HepG2 (cell line): ENCODE measurements around the gene DSE. TPM values are rescaled to one million over a fixed set of nuclear protein-coding genes. Genes with fewer than 3 reads are reported as not detected.

Experiments used
- ATAC-seq: fragments of 200-7000 bp; cut with Tn5 transposase; 3 replicates; pipeline ENCODE4 v1.9.1; 2020; ENCODE audit warnings: mild to moderate bottlenecking, moderate library complexity
- BruUV-seq: library from RNA; stranded (reverse); fragments of 400-500 nt; replicated peaks from 2 replicates; lab custom pipeline; 2021; lab: Mats Ljungman, UMichigan
- CTCF ChIA-PET: fragments of 300-600 bp; formaldehyde crosslinking; extraction: SDS; loops from one replicate; lab custom pipeline; 2021; ENCODE audit warnings: low total read pairs, inconsistent platforms, low intra/inter-chr PET ratio; lab: Yijun Ruan, JAX
- POLR2A ChIA-PET: fragments of 350-600 bp; sonication (Branson Sonifier 250); formaldehyde crosslinking; loops from one replicate; lab custom pipeline; 2020; ENCODE audit warnings: antibody characterized with exemption, inconsistent platforms; lab: Yijun Ruan, JAX
- DNase-seq: peaks from one replicate; pipeline ENCODE4 v3.0.0-alpha.2; 2015; ENCODE audit warnings: low spot score
- FAIRE-seq: peaks from 3 replicates; lab custom pipeline; 2011; peaks lifted over from hg19 to GRCh38; lab: Jason Lieb, UNC
- H2AFZ ChIP-seq: one replicate; pipeline ENCODE4 v1.6.1; 2011; ENCODE audit warnings: low read length, inconsistent platforms
- H3K27ac ChIP-seq: fragments of 300-600 bp; 3 replicates; pipeline ENCODE4 v1.8.0; 2011; ENCODE audit warnings: mixed run types, mild to moderate bottlenecking, mixed read lengths, low read length, inconsistent platforms; ENCODE audit not compliant: insufficient read depth; ENCODE audit errors: extremely low read length
- H3K27me3 ChIP-seq, 2 experiments: fragments of 200-600 bp in 1 of 2; 2 replicates in 1 of 2; 3 replicates in 1 of 2; pipeline versions ENCODE4 v1.6.0 to v1.8.0; 2011; ENCODE audit warnings: low read length in 2 of 2, mild to moderate bottlenecking in 2 of 2, moderate library complexity in 2 of 2, inconsistent platforms in 1 of 2; ENCODE audit not compliant: insufficient read depth in 2 of 2, control insufficient read depth in 1 of 2
- H3K36me3 ChIP-seq, 2 experiments: fragments of 200-600 bp in 1 of 2; replicated peaks in 1 of 2; 2 replicates in 1 of 2; 3 replicates in 1 of 2; pipeline versions ENCODE4 v1.5.1 to v1.8.0; 2011; ENCODE audit warnings: low read length in 2 of 2, inconsistent platforms in 1 of 2; ENCODE audit not compliant: insufficient read depth in 2 of 2, control insufficient read depth in 1 of 2
- H3K4me1 ChIP-seq: 2 replicates; pipeline ENCODE4 v1.5.1; 2012; ENCODE audit warnings: low read length, inconsistent platforms; ENCODE audit not compliant: insufficient read depth
- H3K4me2 ChIP-seq: 2 replicates; pipeline ENCODE4 v1.6.0; 2011; ENCODE audit warnings: low read depth, low read length, inconsistent platforms
- H3K4me3 ChIP-seq, 3 experiments: fragments of 200-600 bp in 1 of 3; sonication (generic), shearing (Covaris generic) in 1 of 3; replicated peaks in 1 of 3; 2 replicates each; pipeline ENCODE4 v1.5.1; 2011 to 2016; ENCODE audit warnings: low read length in 3 of 3, inconsistent platforms in 2 of 3, low read depth in 2 of 3, mild to moderate bottlenecking in 2 of 3, control low read depth in 1 of 3, mixed read lengths in 1 of 3; ENCODE audit not compliant: insufficient read depth in 1 of 3
- H3K79me2 ChIP-seq: one replicate; pipeline ENCODE4 v1.6.1; 2011; ENCODE audit warnings: low read length, inconsistent platforms; ENCODE audit not compliant: insufficient read depth
- H3K9ac ChIP-seq: 2 replicates; pipeline ENCODE4 v1.6.0; 2011; ENCODE audit warnings: mild to moderate bottlenecking, low read depth, low read length, inconsistent platforms; ENCODE audit not compliant: insufficient read depth
- H3K9me3 ChIP-seq: 2 replicates; pipeline ENCODE4 v1.5.1; 2012; ENCODE audit warnings: mild to moderate bottlenecking, low read length
- H4K20me1 ChIP-seq: 2 replicates; pipeline ENCODE4 v1.6.0; 2011; ENCODE audit warnings: inconsistent platforms, mild to moderate bottlenecking, low read length, moderate library complexity; ENCODE audit not compliant: insufficient read depth
- ATF5 ChIP-seq: sonication (generic); formaldehyde crosslinking; IDR thresholded peaks from 2 replicates; pipeline ENCODE4 v1.4.0; 2020; ENCODE audit warnings: mild to moderate bottlenecking, low read depth, missing genetic modification reagents
- MXI1 ChIP-seq: IDR thresholded peaks from 3 replicates; pipeline ENCODE4 v1.6.1; 2012; ENCODE audit warnings: low read depth, low read length, inconsistent platforms, borderline replicate concordance
- PAXIP1 ChIP-seq: sonication (generic); formaldehyde crosslinking; conservative IDR thresholded peaks from 2 replicates; pipeline ENCODE4 v1.4.0; 2020; ENCODE audit warnings: mild to moderate bottlenecking, missing genetic modification reagents, moderate library complexity
- RERE ChIP-seq: IDR thresholded peaks from 2 replicates; pipeline ENCODE4 v1.6.1; 2016; ENCODE audit warnings: low read depth, missing genetic modification reagents, missing compliant biosample characterization
- SATB2 ChIP-seq: sonication (generic); formaldehyde crosslinking; IDR thresholded peaks from 2 replicates; pipeline ENCODE4 v1.5.0; 2020; ENCODE audit warnings: missing genetic modification reagents
- ZBTB3 ChIP-seq: sonication (generic); formaldehyde crosslinking; IDR thresholded peaks from 2 replicates; pipeline ENCODE4 v1.4.0; 2020; ENCODE audit warnings: low read depth, mild to moderate bottlenecking, moderate library complexity, missing genetic modification reagents, borderline replicate concordance
- ZFY ChIP-seq: sonication (generic); formaldehyde crosslinking; IDR thresholded peaks from 2 replicates; pipeline ENCODE4 v1.4.0; 2020; ENCODE audit warnings: missing genetic modification reagents
- ZNF12 ChIP-seq: sonication (generic); formaldehyde crosslinking; IDR thresholded peaks from 2 replicates; pipeline ENCODE4 v1.5.0; 2020; ENCODE audit warnings: missing genetic modification reagents
- ZNF382 ChIP-seq: sonication (generic); formaldehyde crosslinking; IDR thresholded peaks from 2 replicates; pipeline ENCODE4 v1.5.0; 2020; ENCODE audit warnings: missing genetic modification reagents, mild to moderate bottlenecking, borderline replicate concordance
- ZNF639 ChIP-seq: conservative IDR thresholded peaks from 2 replicates; pipeline ENCODE4 v1.6.1; 2018; ENCODE audit warnings: missing genetic modification reagents
- ZNF674 ChIP-seq: sonication (generic); formaldehyde crosslinking; IDR thresholded peaks from 2 replicates; pipeline ENCODE4 v1.5.0; 2020; ENCODE audit warnings: low read depth, mild to moderate bottlenecking, missing genetic modification reagents
- WGBS: methylation state at CpG from one replicate; pipeline ENCODE4 v1.1.6; 2017; ENCODE audit warnings: low lambda C conversion rate; 5-methylcytosine and 5-hydroxymethylcytosine counted together
- in situ Hi-C: cut with HindIII; loops from 2 replicates; pipeline ENCODE4 v1.10.0; 2017; ENCODE audit warnings: low pct_unique_long_range_greater_than_20kb; ENCODE audit not compliant: extremely low pct_ligation_motif_present
- intact Hi-C: fragments of 100-400 bp; cut with micrococcal nuclease; formaldehyde crosslinking; loops from one replicate; pipeline ENCODE4 v1.10.0; 2022; ENCODE audit not compliant: unreplicated experiment
- polyA plus RNA-seq, 8 experiments: library from polyadenylated mRNA; depleted of rRNA in 3 of 8; stranded (reverse) in 7 of 8; unstranded in 1 of 8; fragments of >200 nt; fragmentation: Illumina TruSeq in 4 of 8; extraction: Trizol in 4 of 8; gene quantifications; 2 replicates each; pipeline versions ENCODE4 v1.2.1 to v1.2.3, GENCODE V29; 2011 to 2016; ENCODE audit warnings: low read depth in 4 of 8, missing spikeins in 1 of 8, mixed read lengths in 1 of 8; ENCODE audit not compliant: insufficient read depth in 1 of 8
- total RNA-seq, 5 experiments: library from RNA; depleted of rRNA; stranded (reverse); fragments of >200 nt; fragmentation: Illumina TruSeq; extraction: Trizol; gene quantifications; 2 replicates each; pipeline ENCODE4 v1.2.3, GENCODE V29; 2016; ENCODE audit warnings: low read depth in 1 of 5

Gene DSE
- total and polyA plus RNA-seq, 2 of the 13 experiments (the other 11 are each of a cell fraction or from before 2014, with no cell fraction given) = 2.6 to 4.6 TPM

- in situ Hi-C loops = no loop called here
- Histone ChIP-seq H3K4me1 (no peaks in the 10 kb centered on the region), H3K27me3 (no peaks in the 10 kb centered on the region), H3K4me3 (no peak overlapping the region), H4K20me1 (no peaks in the 10 kb centered on the region), H3K4me2 (no peak overlapping the region), H3K9ac (no peak overlapping the region), H3K79me2 (no peaks in the 10 kb centered on the region), H3K27ac (no peak overlapping the region), H3K9me3 (no peaks in the 10 kb centered on the region), H2AFZ (no peak overlapping the region), H3K36me3 (no peaks in the 10 kb centered on the region)
- ATAC-seq (no peak), DNase-seq (no peak), FAIRE-seq (no peak)
- intact Hi-C loops = no loop called here
- no TSS peak for BruUV-seq
- POLR2A ChIA-PET = no interaction called here
- CTCF ChIA-PET = no interaction called here
- 26% methylated on average over 6 of the region's 6 CpGs for WGBS
- TF ChIP-seq ZFY (CRISPR knock-in tag) (no peak), MXI1 (no peak), SATB2 (no peak), ZBTB3 (CRISPR knock-in tag) (no peak), ZNF639 (no peak), PAXIP1 (CRISPR knock-in tag) (no peak), ATF5 (CRISPR knock-in tag) (no peak), ZNF674 (no peak), ZNF382 (no peak), RERE (CRISPR knock-in tag) (no peak), ZNF12 (CRISPR knock-in tag) (no peak)
Observed at GRCh38 chr6:116438590-116439448, 68.1 kb downstream of the DSE start.
